Pons (tissue), 1 donor: ENCODE measurements around the gene PAFAH2.
"Not testable (repeated sequence)": the region's sequence is repeated elsewhere in the genome, so short reads cannot be mapped to it uniquely, and the experiment has no call there.

Source experiments
- DNase-seq: peaks from one replicate; pipeline ENCODE4 v3.0.0-alpha.2; 2016; ENCODE audit warnings: low spot score

PAFAH2 gene

GRCh38 chr1:25979210-25979609, 18.7 kb downstream of the PAFAH2 start:
- DNase-seq: no peak

DNA sequence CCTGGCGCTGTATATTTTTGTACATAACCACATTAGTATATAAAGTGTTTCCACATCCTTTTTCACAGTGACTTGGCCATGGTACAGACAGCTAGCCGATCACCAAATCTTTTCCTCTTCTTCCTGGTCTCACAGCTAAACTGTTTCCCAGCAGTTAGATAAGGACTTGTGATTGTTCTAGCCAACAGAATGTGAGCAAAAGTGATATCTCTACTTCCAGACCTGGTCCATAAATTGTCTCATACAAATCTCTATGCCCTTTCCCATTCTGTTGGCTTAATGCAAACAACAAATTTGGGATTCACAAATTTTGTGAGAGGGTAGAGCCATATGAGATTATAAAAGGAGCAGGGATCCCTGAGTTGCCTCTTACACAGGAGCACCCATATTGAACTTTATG, 19.5 kb downstream of the PAFAH2 start:
- DNase-seq: no peak

DNA sequence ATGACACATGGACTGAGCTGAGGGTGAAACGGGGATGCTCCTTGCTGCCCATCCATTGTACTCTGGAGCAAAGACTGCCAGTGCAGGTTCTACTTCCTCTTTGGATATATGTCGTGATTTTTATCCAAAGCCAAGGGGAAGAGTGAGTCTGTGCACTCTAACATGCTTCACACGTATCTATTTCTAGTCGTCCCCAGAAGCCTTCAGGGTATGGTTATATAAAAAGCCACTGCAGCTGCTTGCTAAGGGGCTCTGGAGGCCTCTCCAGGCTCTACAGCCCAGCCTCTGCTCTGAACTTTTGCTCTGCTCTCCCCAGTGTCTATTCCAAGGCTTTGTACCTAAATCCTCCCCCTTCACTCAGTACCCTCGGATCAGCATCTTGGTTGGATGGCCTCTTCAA, 20.1 kb downstream of the PAFAH2 start:
- DNase-seq: no peak

GRCh38 chr1:25973610-25974321, 24.1 kb downstream of the PAFAH2 start:
- no peak for DNase-seq

GRCh38 chr1:25971811-25972180, 26.1 kb downstream of the PAFAH2 start:
- DNase-seq: no peak

GRCh38 chr1:25971066-25971810, 26.6 kb downstream of the PAFAH2 start:
- no peak for DNase-seq

- no peak for DNase-seq
Observed at GRCh38 chr1:25967308-25967707, 30.6 kb downstream of the PAFAH2 start.

GRCh38 chr1:25959611-25960010, 38.3 kb downstream of the PAFAH2 start:
- no peak for DNase-seq

DNA sequence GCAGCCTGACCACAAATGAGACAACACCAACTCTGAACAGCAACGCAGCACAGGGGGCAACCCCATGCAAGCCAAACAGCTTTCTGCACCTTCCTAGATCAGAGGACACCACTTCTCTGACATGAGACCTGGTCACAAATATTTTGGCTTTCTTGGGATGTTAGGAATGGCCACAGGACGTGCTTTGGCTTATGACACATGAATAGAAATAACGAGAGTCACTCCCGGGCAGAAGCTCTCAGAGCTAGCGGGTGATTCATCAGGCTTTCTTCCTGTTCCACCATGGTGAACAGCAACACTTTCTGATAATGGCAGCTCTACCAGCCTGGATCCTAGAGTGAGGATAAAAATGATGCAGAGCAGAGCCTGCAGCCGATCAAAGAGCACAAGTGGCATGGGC, 39.4 kb downstream of the PAFAH2 start:
- no peak for DNase-seq

- DNase-seq: no peak
Observed at GRCh38 chr1:25955553-25955952, 42.3 kb downstream of the PAFAH2 start.

GRCh38 chr1:25954282-25954938, 43.5 kb downstream of the PAFAH2 start:
- no peak for DNase-seq

DNA sequence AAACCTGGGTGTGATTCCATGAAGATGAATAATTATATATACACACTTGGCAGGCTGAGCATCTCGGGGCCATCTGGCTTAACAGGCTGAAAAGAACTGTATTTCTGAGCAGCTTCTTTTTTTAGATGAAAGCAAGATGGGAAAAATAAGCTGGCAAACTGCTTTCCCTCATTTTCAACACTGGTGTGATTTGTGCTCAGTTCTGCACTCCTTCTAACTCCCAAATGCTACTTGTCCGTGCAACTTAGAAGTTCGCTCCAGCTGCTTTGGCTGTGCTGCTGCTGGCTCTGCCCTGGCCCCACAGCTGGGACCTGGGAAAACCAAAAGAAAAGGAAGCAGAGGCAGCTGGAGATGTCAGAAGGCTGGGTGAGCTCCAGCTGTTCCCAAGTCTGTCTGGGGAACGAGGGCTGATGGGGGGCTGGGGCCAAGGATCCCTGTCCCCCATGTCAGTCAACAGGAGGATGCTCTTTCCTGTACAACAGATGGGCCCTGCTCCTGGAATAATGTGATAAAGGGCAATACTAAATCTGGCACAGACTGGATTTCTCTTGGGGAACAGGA, 44.9 kb downstream of the PAFAH2 start:
- no peak for DNase-seq

DNA sequence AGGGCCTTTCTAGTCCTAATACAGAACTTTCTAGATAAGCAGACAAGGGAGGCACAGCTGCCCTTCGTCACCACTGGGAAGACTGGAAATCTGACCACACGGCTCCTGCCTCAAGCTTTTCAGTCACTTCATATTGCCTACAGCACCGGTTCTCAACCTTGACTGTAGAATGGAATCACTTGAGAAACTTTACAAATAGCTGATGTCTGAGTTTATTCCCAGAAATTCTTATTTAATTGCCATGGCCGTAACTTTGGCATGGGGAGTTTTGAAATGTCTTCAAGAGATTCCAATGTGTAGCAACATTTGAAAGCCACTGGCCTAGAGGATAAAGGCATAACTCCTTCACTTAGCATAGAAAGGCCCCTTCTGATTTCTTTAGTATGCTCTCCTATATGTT, 49.2 kb downstream of the PAFAH2 start:
- DNase-seq: no peak

- no peak for DNase-seq
Observed at GRCh38 chr1:25947027-25947426, 50.8 kb downstream of the PAFAH2 start.

DNA sequence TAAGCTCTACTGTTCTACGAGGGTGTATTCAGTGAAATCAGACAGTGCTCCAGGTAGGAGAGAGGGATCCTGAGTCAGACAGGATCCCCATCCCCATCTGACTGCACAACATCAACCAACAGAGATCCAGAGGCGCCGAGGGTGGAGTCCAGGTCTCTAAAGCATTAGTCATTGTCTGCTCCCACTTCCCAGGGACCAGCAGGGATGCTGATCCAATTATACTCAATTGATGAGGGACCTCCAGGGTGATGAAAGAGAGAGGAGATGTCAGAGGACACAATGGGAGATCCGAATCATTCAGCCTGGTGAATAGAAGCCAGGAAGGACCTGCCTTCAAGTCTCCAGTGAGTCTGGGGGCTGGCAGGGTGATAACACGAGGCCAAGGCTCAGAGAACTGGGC, 52.1 kb downstream of the PAFAH2 start:
- DNase-seq: no peak

- DNase-seq: no peak
Observed at GRCh38 chr1:25944986-25945385, 52.9 kb downstream of the PAFAH2 start.

DNA sequence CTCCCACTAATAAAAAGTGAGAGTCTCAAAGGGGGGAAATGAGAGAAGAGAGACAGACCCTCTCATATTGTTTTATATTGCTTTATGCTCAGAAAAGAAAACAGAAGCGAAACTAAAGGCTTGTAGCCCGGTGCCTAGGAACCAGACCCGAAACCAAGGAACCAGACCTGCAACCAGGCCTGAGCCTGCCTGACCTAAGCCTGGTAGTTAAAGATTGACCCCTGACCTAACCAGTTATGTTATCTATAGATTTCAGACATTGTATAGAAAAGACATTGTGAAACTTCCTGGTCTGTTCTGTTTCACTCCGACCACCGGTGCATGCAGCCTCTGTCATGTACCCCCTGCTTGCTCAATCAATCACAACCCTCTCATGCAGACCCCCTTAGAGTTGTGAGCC, 54.4 kb downstream of the PAFAH2 start:
- not testable (repeated sequence) for DNase-seq

DNA sequence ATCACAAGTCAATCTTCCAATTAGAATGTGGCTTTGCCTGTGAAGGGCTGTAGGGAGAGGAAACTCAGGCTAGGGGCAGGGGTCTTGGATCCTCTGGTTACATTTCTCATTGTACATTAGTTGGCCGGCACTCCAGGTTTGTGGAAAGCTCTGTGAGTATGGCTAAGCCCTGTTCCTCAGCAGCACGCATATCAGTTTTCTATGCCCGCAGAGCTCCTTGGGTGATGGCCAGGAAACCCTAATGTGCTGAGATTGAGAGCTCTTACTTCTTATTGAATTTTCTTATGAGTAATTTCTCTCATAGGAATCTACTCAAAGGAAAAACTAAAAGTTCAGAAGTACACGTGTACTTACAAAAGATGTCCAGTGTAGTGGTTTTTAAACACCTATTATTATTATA, 60.9 kb downstream of the PAFAH2 start:
- DNase-seq: no peak

- no peak for DNase-seq
Observed at GRCh38 chr1:25933479-25934365, 64.1 kb downstream of the PAFAH2 start.

- DNase-seq: not testable (repeated sequence)
Observed at GRCh38 chr1:25932811-25933400, 65.0 kb downstream of the PAFAH2 start.

DNA sequence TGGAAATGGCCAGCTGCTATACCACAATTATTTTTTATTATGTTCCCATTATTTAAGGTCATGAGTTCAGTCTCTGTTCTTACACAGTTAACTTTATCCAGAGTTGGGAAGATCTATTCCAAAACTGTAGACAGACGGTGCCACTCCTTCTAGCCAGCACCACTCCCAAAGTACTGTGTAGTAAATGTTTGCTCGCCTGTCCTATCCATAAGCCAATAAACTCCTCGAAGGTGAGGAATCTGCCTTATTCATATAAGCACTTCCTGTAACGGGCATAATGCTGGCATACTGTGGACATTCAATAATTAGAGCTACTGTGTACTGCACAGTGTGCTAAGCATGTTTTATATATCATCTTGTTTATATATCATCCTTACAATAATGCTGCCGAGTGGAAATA, 65.5 kb downstream of the PAFAH2 start:
- DNase-seq: no peak

GRCh38 chr1:25929016-25929415, 68.8 kb downstream of the PAFAH2 start:
- DNase-seq: no peak
